H1 (cell line): ENCODE measurements around the gene ANKS1B. TPM values are rescaled to one million over a fixed set of nuclear protein-coding genes. Genes with fewer than 3 reads are reported as not detected.

Source experiments
- CHD2 ChIP-seq: IDR thresholded peaks from 2 replicates; pipeline ENCODE4 v1.6.1; 2012; ENCODE audit warnings: low read length, improper control_type of control experiment
- CHD7 ChIP-seq: fragments of 300-600 bp; sonication (generic); IDR thresholded peaks from 2 replicates; pipeline ENCODE4 v1.7.1; 2012; ENCODE audit warnings: low read length, moderate library complexity, mild to moderate bottlenecking, inconsistent platforms; ENCODE audit not compliant: insufficient replicate concordance
- JUN ChIP-seq: IDR thresholded peaks from 2 replicates; pipeline ENCODE4 v1.6.1; 2011; ENCODE audit warnings: low read depth, mild to moderate bottlenecking, improper control_type of control experiment, low read length
- KDM1A ChIP-seq: fragments of 200-600, 300-600 bp; sonication (generic); IDR thresholded peaks from 2 replicates; pipeline ENCODE4 v1.7.1; 2016; ENCODE audit warnings: mild to moderate bottlenecking, low read length, borderline replicate concordance
- KDM5A ChIP-seq: fragments of 200-600 bp; IDR thresholded peaks from 2 replicates; pipeline ENCODE4 v1.7.1; 2012; ENCODE audit warnings: mild to moderate bottlenecking, low read length, inconsistent platforms, mixed read lengths
- NANOG ChIP-seq: IDR thresholded peaks from 2 replicates; pipeline ENCODE4 v1.6.1; 2011; ENCODE audit warnings: low read length, low read depth, mild to moderate bottlenecking, inconsistent platforms; ENCODE audit not compliant: insufficient read depth, poor library complexity, severe bottlenecking
- RBBP5 ChIP-seq: IDR thresholded peaks from 2 replicates; pipeline ENCODE4 v1.7.1; 2012; ENCODE audit warnings: low read depth, mild to moderate bottlenecking, inconsistent platforms, low read length, moderate library complexity, borderline replicate concordance
- TCF12 ChIP-seq: IDR thresholded peaks from 2 replicates; pipeline ENCODE4 v1.6.1; 2011; ENCODE audit warnings: low read depth, mild to moderate bottlenecking, low read length
- USF2 ChIP-seq: IDR thresholded peaks from 2 replicates; pipeline ENCODE4 v1.6.1; 2011; ENCODE audit warnings: low read length, improper control_type of control experiment
- polyA plus RNA-seq, 7 experiments: library from polyadenylated mRNA; depleted of rRNA in 3 of 7; stranded (reverse) in 5 of 7; unstranded in 2 of 7; fragments of >200 nt in 5 of 7; fragments of 200-250 nt in 2 of 7; gene quantifications; 1 replicate in 5 of 7; 2 replicates in 1 of 7; 4 replicates in 1 of 7; pipeline versions ENCODE4 v1.2.1 to v1.2.3, GENCODE V29; 2011 to 2013; ENCODE audit warnings: missing spikeins in 2 of 7, mixed read lengths in 2 of 7
- total RNA-seq: library from RNA; stranded (reverse); fragmentation: NEBNext Ultra II Directional; extraction: Animal tissue kit (Norgen Biotek cat#: 25700); gene quantifications from 2 replicates; pipeline ENCODE4 v1.2.1, GENCODE V29; 2021

The ANKS1B gene
- total and polyA plus RNA-seq, 2 of the 8 experiments (the other 6 are each of a cell fraction or from before 2014, with no cell fraction given): 2.7 to 6.1 TPM

- no peak for TF ChIP-seq CHD7
- no peak for TF ChIP-seq RBBP5
- no peak for TF ChIP-seq KDM1A
- TF ChIP-seq JUN: no peak
- TF ChIP-seq TCF12: no peak
- TF ChIP-seq NANOG: no peak
- TF ChIP-seq CHD2: no peak
- no peak for TF ChIP-seq KDM5A
- TF ChIP-seq USF2: no peak
Observed at GRCh38 chr12:99053616-99054362, 930.9 kb downstream of the ANKS1B start (continued).
